Measurements from ENCODE around the gene TLR4.

Gene TLR4

DNA sequence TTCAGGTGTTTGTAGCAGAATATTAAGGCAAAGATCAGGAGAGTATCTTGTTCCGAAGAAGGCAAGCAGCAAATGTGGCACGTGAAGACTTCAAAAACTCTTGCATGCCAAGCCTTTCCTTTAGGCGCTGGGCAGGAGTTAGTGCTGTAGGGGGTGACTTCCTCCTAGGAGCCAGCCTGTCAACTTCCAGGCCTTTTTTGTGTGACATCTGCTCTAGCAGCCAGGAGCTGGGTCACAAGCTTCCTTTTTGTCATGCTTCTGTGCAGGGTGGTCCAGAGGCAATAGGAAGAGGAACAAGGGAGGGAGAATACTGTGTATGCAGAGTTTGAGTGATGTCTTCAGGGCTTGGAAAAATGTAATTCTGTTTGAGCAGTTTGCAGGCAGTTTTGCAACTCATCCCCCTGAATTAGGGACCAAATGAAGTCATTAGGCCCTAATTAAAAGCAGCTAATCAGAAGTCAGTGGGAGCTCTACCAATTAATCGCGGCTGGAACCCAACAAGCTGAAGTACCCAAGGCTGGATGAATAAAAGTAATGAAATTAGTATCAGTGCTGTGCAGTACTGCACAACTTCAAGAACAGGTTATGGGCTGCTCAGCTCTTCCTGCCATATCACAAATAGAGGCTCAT, 53.5 kb downstream of the TLR4 start:
- in situ Hi-C loops (cut with HindIII; ENCODE audit: low pct_ligation_motif_present, low sequenced_read_pairs), result no loop called here
- TF ChIP-seq, protein P1, sequence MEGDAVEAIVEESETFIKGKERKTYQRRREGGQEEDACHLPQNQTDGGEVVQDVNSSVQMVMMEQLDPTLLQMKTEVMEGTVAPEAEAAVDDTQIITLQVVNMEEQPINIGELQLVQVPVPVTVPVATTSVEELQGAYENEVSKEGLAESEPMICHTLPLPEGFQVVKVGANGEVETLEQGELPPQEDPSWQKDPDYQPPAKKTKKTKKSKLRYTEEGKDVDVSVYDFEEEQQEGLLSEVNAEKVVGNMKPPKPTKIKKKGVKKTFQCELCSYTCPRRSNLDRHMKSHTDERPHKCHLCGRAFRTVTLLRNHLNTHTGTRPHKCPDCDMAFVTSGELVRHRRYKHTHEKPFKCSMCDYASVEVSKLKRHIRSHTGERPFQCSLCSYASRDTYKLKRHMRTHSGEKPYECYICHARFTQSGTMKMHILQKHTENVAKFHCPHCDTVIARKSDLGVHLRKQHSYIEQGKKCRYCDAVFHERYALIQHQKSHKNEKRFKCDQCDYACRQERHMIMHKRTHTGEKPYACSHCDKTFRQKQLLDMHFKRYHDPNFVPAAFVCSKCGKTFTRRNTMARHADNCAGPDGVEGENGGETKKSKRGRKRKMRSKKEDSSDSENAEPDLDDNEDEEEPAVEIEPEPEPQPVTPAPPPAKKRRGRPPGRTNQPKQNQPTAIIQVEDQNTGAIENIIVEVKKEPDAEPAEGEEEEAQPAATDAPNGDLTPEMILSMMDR (IDR thresholded peaks at IDR 0.05; ENCODE audit: low read depth, low read length, missing control alignments), result no peak
- Histone ChIP-seq H3K27me3 (replicated peaks) (no peaks in the 10 kb centered on the region), H3K4me3 (ENCODE audit: low read depth, low read length) (no peak overlapping the region), H3K27ac (no peak overlapping the region), H3K36me3 (replicated peaks) (no peaks in the 10 kb centered on the region)
- DNase-seq, result no peak

- Histone ChIP-seq H3K36me3 (replicated peaks) (no peaks in the 10 kb centered on the region), H3K27me3 (replicated peaks) (no peaks in the 10 kb centered on the region), H3K4me3 (ENCODE audit: low read depth, low read length) (no peak overlapping the region), H3K27ac (no peak overlapping the region)
- TF ChIP-seq, protein P1 (IDR thresholded peaks at IDR 0.05; ENCODE audit: low read depth, low read length, missing control alignments), result no peak
- DNase-seq, result peak; percentile 69
- in situ Hi-C loops (cut with HindIII; ENCODE audit: low pct_ligation_motif_present, low sequenced_read_pairs), result no loop called here
Measured at GRCh38 chr9:117763314-117763713, 59.1 kb downstream of the TLR4 start.

DNA sequence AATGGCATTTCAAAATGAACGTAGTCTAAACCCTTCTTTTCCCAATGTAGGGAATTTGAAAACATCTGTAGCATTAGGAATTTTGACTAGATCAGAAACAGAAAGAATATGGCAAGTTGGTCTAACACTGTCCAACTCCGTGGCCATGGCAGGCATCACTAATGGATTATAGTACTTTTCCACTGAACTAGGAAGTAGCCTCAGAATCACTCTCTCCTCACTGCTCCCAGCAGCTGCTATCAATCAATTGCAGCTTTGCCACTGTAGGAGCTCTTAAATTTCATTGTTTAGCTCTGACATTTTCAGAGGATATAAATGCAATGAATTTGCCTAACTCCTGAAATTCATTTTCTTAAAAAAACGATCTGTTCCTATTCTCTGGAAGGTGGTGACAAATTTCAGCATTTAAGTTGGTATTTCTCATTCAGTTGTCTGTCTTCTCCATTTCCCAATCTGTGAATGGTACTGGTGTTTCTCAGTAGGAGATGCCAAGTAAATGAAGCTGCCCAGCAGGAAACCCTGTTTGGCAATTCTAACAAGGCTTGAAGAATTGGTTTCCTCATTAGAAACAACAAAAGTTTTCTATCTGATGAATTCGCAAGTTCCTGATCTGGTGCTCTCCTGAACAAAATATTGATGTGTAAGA, 64.7 kb downstream of the TLR4 start:
- Histone ChIP-seq H3K27me3 (replicated peaks) (no peaks in the 10 kb centered on the region), H3K27ac (no peak overlapping the region), H3K4me3 (ENCODE audit: low read depth, low read length) (no peak overlapping the region), H3K36me3 (replicated peaks) (no peaks in the 10 kb centered on the region)
- in situ Hi-C loops (cut with HindIII; ENCODE audit: low pct_ligation_motif_present, low sequenced_read_pairs), result no loop called here
- TF ChIP-seq, protein P1 (IDR thresholded peaks at IDR 0.05; ENCODE audit: low read depth, low read length, missing control alignments), result no peak
- DNase-seq, result no peak

- no peaks in the 10 kb centered on the region for H3K36me3 ChIP-seq (replicated peaks)
- in situ Hi-C loops (cut with HindIII; ENCODE audit: low pct_ligation_motif_present, low sequenced_read_pairs), result no loop called here
- H3K27me3 ChIP-seq (replicated peaks), result no peaks in the 10 kb centered on the region
- no peak for DNase-seq
- H3K27ac ChIP-seq, result no peak overlapping the region
- H3K4me3 ChIP-seq (ENCODE audit: low read depth, low read length), result no peak overlapping the region
- TF ChIP-seq, protein P1 (IDR thresholded peaks at IDR 0.05; ENCODE audit: low read depth, low read length, missing control alignments), result no peak
Measured at GRCh38 chr9:117771136-117771535, 66.9 kb downstream of the TLR4 start.

DNA sequence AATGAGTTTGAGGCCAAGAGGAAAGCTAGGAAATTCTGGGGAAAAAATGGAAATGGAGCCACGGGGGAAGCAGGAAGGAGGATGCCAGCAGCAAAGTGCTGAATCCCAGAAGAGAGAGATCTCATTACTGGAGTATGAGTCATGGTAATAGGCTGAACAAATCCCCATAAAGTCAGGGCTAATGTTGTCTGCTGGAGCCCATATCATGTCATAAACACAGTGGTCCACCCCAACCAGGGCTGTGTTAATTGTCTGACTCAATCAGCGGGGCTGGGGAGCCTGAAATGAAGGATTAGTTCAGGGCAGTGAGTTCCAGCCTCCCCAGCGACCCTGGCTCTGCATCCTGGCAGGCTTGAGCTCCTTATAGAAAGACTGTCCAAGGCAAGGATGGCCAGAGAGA, 68.8 kb downstream of the TLR4 start:
- no peaks in the 10 kb centered on the region for H3K36me3 ChIP-seq (replicated peaks)
- no peaks in the 10 kb centered on the region for H3K27me3 ChIP-seq (replicated peaks)
- no peak overlapping the region for H3K27ac ChIP-seq
- no peak overlapping the region for H3K4me3 ChIP-seq (ENCODE audit: low read depth, low read length)
- TF ChIP-seq, protein P1 (IDR thresholded peaks at IDR 0.05; ENCODE audit: low read depth, low read length, missing control alignments), result no peak
- DNase-seq, result peak; percentile 41
- in situ Hi-C loops (cut with HindIII; ENCODE audit: low pct_ligation_motif_present, low sequenced_read_pairs), result no loop called here

Measured in brain microvascular endothelial cell (primary cell).